HepG2 (cell line): ENCODE data around the gene OR52H1. TPM values are rescaled to one million over a fixed set of nuclear protein-coding genes. Genes with fewer than 3 reads are reported as not detected.
A peak's percentile ranks its signal among the peaks of the same experiment; 100 is the strongest.

Experiments
- ATAC-seq: fragments of 200-7000 bp; cut with Tn5 transposase; 3 replicates; pipeline ENCODE4 v1.9.1; 2020; ENCODE audit warnings: mild to moderate bottlenecking, moderate library complexity
- BruUV-seq: library from RNA; stranded (reverse); fragments of 400-500 nt; replicated peaks from 2 replicates; lab custom pipeline; 2021; lab: Mats Ljungman, UMichigan
- CTCF ChIA-PET: fragments of 300-600 bp; formaldehyde crosslinking; extraction: SDS; loops from one replicate; lab custom pipeline; 2021; ENCODE audit warnings: low total read pairs, inconsistent platforms, low intra/inter-chr PET ratio; lab: Yijun Ruan, JAX
- POLR2A ChIA-PET: fragments of 350-600 bp; sonication (Branson Sonifier 250); formaldehyde crosslinking; loops from one replicate; lab custom pipeline; 2020; ENCODE audit warnings: antibody characterized with exemption, inconsistent platforms; lab: Yijun Ruan, JAX
- DNase-seq: peaks from one replicate; pipeline ENCODE4 v3.0.0-alpha.2; 2015; ENCODE audit warnings: low spot score
- FAIRE-seq: peaks from 3 replicates; lab custom pipeline; 2011; peaks lifted over from hg19 to GRCh38; lab: Jason Lieb, UNC
- H2AFZ ChIP-seq: one replicate; pipeline ENCODE4 v1.6.1; 2011; ENCODE audit warnings: low read length, inconsistent platforms
- H3K27ac ChIP-seq: fragments of 300-600 bp; 3 replicates; pipeline ENCODE4 v1.8.0; 2011; ENCODE audit warnings: mixed run types, mild to moderate bottlenecking, mixed read lengths, low read length, inconsistent platforms; ENCODE audit not compliant: insufficient read depth; ENCODE audit errors: extremely low read length
- H3K27me3 ChIP-seq, 2 experiments: fragments of 200-600 bp in 1 of 2; 2 replicates in 1 of 2; 3 replicates in 1 of 2; pipeline versions ENCODE4 v1.6.0 to v1.8.0; 2011; ENCODE audit warnings: low read length in 2 of 2, mild to moderate bottlenecking in 2 of 2, moderate library complexity in 2 of 2, inconsistent platforms in 1 of 2; ENCODE audit not compliant: insufficient read depth in 2 of 2, control insufficient read depth in 1 of 2
- H3K36me3 ChIP-seq, 2 experiments: fragments of 200-600 bp in 1 of 2; replicated peaks in 1 of 2; 2 replicates in 1 of 2; 3 replicates in 1 of 2; pipeline versions ENCODE4 v1.5.1 to v1.8.0; 2011; ENCODE audit warnings: low read length in 2 of 2, inconsistent platforms in 1 of 2; ENCODE audit not compliant: insufficient read depth in 2 of 2, control insufficient read depth in 1 of 2
- H3K4me1 ChIP-seq: 2 replicates; pipeline ENCODE4 v1.5.1; 2012; ENCODE audit warnings: low read length, inconsistent platforms; ENCODE audit not compliant: insufficient read depth
- H3K4me2 ChIP-seq: 2 replicates; pipeline ENCODE4 v1.6.0; 2011; ENCODE audit warnings: low read depth, low read length, inconsistent platforms
- H3K4me3 ChIP-seq, 3 experiments: fragments of 200-600 bp in 1 of 3; sonication (generic), shearing (Covaris generic) in 1 of 3; replicated peaks in 1 of 3; 2 replicates each; pipeline ENCODE4 v1.5.1; 2011 to 2016; ENCODE audit warnings: low read length in 3 of 3, inconsistent platforms in 2 of 3, low read depth in 2 of 3, mild to moderate bottlenecking in 2 of 3, control low read depth in 1 of 3, mixed read lengths in 1 of 3; ENCODE audit not compliant: insufficient read depth in 1 of 3
- H3K79me2 ChIP-seq: one replicate; pipeline ENCODE4 v1.6.1; 2011; ENCODE audit warnings: low read length, inconsistent platforms; ENCODE audit not compliant: insufficient read depth
- H3K9ac ChIP-seq: 2 replicates; pipeline ENCODE4 v1.6.0; 2011; ENCODE audit warnings: mild to moderate bottlenecking, low read depth, low read length, inconsistent platforms; ENCODE audit not compliant: insufficient read depth
- H3K9me3 ChIP-seq: 2 replicates; pipeline ENCODE4 v1.5.1; 2012; ENCODE audit warnings: mild to moderate bottlenecking, low read length
- H4K20me1 ChIP-seq: 2 replicates; pipeline ENCODE4 v1.6.0; 2011; ENCODE audit warnings: inconsistent platforms, mild to moderate bottlenecking, low read length, moderate library complexity; ENCODE audit not compliant: insufficient read depth
- CEBPB ChIP-seq: IDR thresholded peaks from 2 replicates; pipeline ENCODE4 v1.6.1; 2011; ENCODE audit warnings: low read depth, low read length, improper control_type of control experiment, borderline replicate concordance
- FOXO1 ChIP-seq: sonication (generic); formaldehyde crosslinking; IDR thresholded peaks from 2 replicates; pipeline ENCODE4 v1.4.0; 2020; ENCODE audit warnings: missing genetic modification reagents
- MAFF ChIP-seq: IDR thresholded peaks from 2 replicates; pipeline ENCODE4 v1.6.1; 2011; ENCODE audit warnings: low read depth, low read length, improper control_type of control experiment
- WGBS: methylation state at CpG from one replicate; pipeline ENCODE4 v1.1.6; 2017; ENCODE audit warnings: low lambda C conversion rate; 5-methylcytosine and 5-hydroxymethylcytosine counted together
- in situ Hi-C: cut with HindIII; loops from 2 replicates; pipeline ENCODE4 v1.10.0; 2017; ENCODE audit warnings: low pct_unique_long_range_greater_than_20kb; ENCODE audit not compliant: extremely low pct_ligation_motif_present
- intact Hi-C: fragments of 100-400 bp; cut with micrococcal nuclease; formaldehyde crosslinking; loops from one replicate; pipeline ENCODE4 v1.10.0; 2022; ENCODE audit not compliant: unreplicated experiment
- polyA plus RNA-seq, 8 experiments: library from polyadenylated mRNA; depleted of rRNA in 3 of 8; stranded (reverse) in 7 of 8; unstranded in 1 of 8; fragments of >200 nt; fragmentation: Illumina TruSeq in 4 of 8; extraction: Trizol in 4 of 8; gene quantifications; 2 replicates each; pipeline versions ENCODE4 v1.2.1 to v1.2.3, GENCODE V29; 2011 to 2016; ENCODE audit warnings: low read depth in 4 of 8, missing spikeins in 1 of 8, mixed read lengths in 1 of 8; ENCODE audit not compliant: insufficient read depth in 1 of 8
- total RNA-seq, 5 experiments: library from RNA; depleted of rRNA; stranded (reverse); fragments of >200 nt; fragmentation: Illumina TruSeq; extraction: Trizol; gene quantifications; 2 replicates each; pipeline ENCODE4 v1.2.3, GENCODE V29; 2016; ENCODE audit warnings: low read depth in 1 of 5

Gene OR52H1
- total and polyA plus RNA-seq, 2 of the 13 experiments (the other 11 are each of a cell fraction or from before 2014, with no cell fraction given), result not detected

- no peaks in the 10 kb centered on the region for H3K4me1 ChIP-seq
- no peak for TF ChIP-seq FOXO1 (CRISPR knock-in tag)
- no peak overlapping the region for H3K4me3 ChIP-seq
- no peaks in the 10 kb centered on the region for H4K20me1 ChIP-seq
- ATAC-seq (no peak), FAIRE-seq (no peak), DNase-seq (no peak)
- H2AFZ ChIP-seq, result no peak overlapping the region
- H3K9ac ChIP-seq, result no peak overlapping the region
- H3K36me3 ChIP-seq, result no peaks in the 10 kb centered on the region
- intact Hi-C loops (no loop called here), in situ Hi-C loops (no loop called here)
- no peak overlapping the region for H3K4me2 ChIP-seq
- no peaks in the 10 kb centered on the region; a peak in 1 of 5 replicates for H3K27me3 ChIP-seq
- H3K27ac ChIP-seq, result no peak overlapping the region
- BruUV-seq, result no TSS peak
- POLR2A ChIA-PET, result no interaction called here
- CTCF ChIA-PET, result no interaction called here
- no peaks in the 10 kb centered on the region for H3K9me3 ChIP-seq
- no peaks in the 10 kb centered on the region for H3K79me2 ChIP-seq
Observed at GRCh38 chr11:5536482-5536881, 11.9 kb downstream of the OR52H1 start.

- intact Hi-C loops, result no loop called here
Observed at GRCh38 chr11:5534046-5534445, 14.3 kb downstream of the OR52H1 start.

More at GRCh38 chr11:5534046-5534445, 14.3 kb downstream of the OR52H1 start:
- BruUV-seq, result no TSS peak
- Histone ChIP-seq H3K4me2 (no peak overlapping the region), H2AFZ (no peak overlapping the region), H3K27me3 (peaks cover 0 to 3% of the 10 kb centered on the region in 2 experiments; a peak in 1 of 5 replicates), H3K9ac (no peak overlapping the region), H3K79me2 (no peaks in the 10 kb centered on the region), H3K4me3 (no peak overlapping the region), H3K27ac (no peak overlapping the region), H4K20me1 (no peaks in the 10 kb centered on the region), H3K9me3 (no peaks in the 10 kb centered on the region), H3K36me3 (no peaks in the 10 kb centered on the region), H3K4me1 (no peaks in the 10 kb centered on the region)
- 0% methylated on average over 1 of the region's 1 CpG for WGBS
- TF ChIP-seq MAFF, result no peak
- 0 out of 2 replicates have a peak, but pooled peaks have one; percentile 4 for TF ChIP-seq CEBPB
- ATAC-seq (no peak), FAIRE-seq (no peak), DNase-seq (no peak)
- in situ Hi-C loops, result no loop called here
- ChIA-PET POLR2A (no interaction called here), CTCF (no interaction called here)
